Fibroblast of the aortic adventitia (primary cell): ENCODE results near the gene WDR83. TPM values are rescaled to one million over a fixed set of nuclear protein-coding genes. Genes with fewer than 3 reads are reported as not detected.

Experiments used
- DNase-seq: peaks from one replicate; pipeline ENCODE4 v3.0.0-alpha.2; 2010; ENCODE audit warnings: low read depth
- H3K4me3 ChIP-seq: 2 replicates; pipeline ENCODE4 v1.5.1; 2011; ENCODE audit warnings: low read depth, mild to moderate bottlenecking, control low read depth, low read length, moderate library complexity
- total RNA-seq: library from RNA; depleted of rRNA; stranded (reverse); fragments of >200 nt; gene quantifications from 2 replicates; pipeline ENCODE4 v1.2.3, GENCODE V29; 2012; ENCODE audit warnings: low replicate concordance
- TF ChIP-seq, protein P1 (sequence below): IDR thresholded peaks from 2 replicates; pipeline ENCODE4 v1.5.1; 2011; ENCODE audit warnings: mild to moderate bottlenecking, low read length, control low read depth, inconsistent platforms; ENCODE audit not compliant: insufficient read depth

The WDR83 gene
- total RNA-seq, 1 donor: 6.8 TPM

DNA sequence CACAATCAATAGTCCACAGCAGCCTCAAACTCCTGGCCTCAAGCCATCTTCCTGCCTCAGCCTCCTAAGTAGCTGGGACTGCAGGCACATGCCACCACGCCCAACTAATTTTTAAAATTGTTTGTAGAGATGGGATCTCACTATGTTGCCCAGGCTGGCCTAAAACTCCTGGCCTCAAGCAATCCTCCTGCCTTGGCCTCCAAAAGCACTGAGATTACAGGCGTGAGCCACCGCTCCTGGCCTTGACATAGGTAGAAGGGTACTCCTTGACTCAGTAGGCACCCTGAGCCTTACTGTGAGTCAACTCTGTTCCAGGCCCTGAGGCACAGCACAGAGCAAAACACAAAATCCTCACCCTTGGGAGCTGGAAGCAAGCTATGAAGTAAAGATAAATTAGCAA, 49.3 kb downstream of the WDR83 start:
- TF ChIP-seq, protein P1, sequence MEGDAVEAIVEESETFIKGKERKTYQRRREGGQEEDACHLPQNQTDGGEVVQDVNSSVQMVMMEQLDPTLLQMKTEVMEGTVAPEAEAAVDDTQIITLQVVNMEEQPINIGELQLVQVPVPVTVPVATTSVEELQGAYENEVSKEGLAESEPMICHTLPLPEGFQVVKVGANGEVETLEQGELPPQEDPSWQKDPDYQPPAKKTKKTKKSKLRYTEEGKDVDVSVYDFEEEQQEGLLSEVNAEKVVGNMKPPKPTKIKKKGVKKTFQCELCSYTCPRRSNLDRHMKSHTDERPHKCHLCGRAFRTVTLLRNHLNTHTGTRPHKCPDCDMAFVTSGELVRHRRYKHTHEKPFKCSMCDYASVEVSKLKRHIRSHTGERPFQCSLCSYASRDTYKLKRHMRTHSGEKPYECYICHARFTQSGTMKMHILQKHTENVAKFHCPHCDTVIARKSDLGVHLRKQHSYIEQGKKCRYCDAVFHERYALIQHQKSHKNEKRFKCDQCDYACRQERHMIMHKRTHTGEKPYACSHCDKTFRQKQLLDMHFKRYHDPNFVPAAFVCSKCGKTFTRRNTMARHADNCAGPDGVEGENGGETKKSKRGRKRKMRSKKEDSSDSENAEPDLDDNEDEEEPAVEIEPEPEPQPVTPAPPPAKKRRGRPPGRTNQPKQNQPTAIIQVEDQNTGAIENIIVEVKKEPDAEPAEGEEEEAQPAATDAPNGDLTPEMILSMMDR: no peak
- H3K4me3 ChIP-seq: no peak overlapping the region
- DNase-seq: no peak

DNA sequence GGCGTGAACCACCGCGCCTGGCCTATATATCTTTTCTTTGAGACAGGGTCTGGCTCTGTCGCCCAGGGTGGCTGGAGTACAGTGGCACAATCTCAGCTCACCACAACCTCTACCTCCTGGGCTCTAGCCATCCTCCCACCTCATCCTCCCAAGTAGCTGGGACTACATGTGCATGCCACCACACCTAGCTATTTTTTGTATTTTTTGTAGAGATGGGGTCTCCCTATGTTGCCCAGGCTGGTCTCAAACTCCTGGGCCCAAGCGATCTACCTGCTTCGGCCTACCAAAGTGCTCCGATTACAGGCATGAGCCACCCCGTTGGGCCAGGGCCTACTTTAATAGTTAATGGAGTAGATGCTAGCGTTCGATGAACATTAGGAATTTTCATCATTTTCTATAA, 53.7 kb downstream of the WDR83 start:
- TF ChIP-seq, protein P1: no peak
- DNase-seq: no peak
- H3K4me3 ChIP-seq: peak overlapping the region; percentile 84

DNA sequence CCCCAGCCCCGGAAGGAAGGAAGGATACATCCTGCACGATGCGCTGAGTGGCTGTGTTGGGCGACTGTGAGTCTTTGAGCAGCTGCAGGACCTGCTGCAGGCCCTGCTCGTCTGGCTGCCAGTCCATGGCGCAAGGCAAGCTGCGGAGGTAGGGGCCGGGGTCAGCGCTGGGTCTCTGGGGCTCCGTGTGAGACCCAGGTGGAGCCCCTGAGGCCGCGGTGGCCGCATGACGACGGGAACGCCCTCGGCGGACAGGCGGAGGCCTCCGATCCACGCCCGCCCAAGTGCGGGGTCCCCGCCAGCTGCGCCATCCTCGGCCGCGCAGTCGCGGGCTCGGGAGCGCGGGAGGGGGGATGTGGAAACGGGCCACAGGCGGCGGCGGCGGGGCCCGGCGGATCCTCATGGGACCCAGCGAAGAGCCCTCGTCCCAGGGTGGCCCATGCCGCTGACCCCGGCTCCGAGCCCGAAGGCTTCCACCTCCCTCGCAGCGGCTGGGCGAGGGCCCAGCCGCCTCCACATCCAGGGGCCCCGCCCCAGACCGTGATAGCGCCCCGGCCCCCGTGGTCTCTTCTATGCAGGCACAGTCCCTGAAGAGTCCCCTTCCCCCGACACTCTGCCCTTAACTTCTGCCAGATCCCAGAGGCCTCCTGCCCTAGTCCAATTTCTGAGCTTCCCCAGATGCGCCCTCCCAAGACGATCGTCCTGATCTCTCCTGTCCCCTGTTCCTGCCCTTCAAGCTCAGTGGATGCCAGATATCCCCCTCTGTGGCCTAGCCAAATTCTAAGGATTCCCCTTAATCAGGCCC, 54.4 kb downstream of the WDR83 start:
- H3K4me3 ChIP-seq: peak overlapping the region; percentile 84
- TF ChIP-seq, protein P1: no peak
- peak; percentile 17 for DNase-seq

DNA sequence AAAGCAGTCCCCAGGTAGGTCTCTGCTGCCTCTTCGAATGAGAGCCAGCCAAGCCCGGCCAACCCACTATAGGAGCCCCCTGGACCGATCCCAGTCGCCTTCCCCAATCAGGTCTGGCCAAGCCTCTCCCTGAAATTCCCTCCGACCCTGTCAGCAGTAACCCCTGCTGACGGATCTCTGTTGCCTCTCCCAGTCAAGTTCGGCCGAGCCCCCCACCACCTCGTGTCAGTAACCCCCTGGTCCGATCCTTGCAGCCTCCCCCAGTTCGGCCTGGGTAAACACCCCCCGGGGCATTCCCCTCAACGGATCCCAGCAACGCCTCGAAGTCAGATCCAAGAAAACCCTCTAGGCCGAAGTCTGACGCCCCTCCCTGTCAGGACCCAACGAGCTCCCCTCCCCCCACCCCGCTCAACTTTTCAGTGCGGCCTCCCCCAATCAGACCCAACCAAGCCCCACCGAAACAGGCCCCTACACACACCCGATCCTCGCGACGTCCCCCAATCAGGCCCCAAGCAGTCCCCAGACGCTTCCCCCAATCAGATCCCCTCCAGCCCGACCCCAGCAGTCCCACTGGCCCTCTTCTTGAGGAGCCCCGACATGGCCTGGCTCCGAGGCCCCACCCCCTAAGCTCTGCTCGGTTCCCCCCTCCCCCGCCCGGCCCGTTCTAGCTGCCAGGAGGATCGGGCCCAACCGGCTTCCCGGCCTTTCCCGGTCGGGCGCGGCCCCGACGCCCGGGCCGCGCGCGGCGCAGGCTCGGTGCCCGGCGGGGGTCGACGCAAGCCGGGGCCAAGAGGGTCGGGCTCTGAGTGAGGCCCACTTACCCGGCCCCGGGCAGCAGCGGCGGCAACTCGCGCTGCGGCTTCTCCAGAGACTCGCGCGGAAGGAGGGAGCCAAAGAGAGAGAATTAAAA, 55.3 kb downstream of the WDR83 start:
- DNase-seq: peak; percentile 66

DNA sequence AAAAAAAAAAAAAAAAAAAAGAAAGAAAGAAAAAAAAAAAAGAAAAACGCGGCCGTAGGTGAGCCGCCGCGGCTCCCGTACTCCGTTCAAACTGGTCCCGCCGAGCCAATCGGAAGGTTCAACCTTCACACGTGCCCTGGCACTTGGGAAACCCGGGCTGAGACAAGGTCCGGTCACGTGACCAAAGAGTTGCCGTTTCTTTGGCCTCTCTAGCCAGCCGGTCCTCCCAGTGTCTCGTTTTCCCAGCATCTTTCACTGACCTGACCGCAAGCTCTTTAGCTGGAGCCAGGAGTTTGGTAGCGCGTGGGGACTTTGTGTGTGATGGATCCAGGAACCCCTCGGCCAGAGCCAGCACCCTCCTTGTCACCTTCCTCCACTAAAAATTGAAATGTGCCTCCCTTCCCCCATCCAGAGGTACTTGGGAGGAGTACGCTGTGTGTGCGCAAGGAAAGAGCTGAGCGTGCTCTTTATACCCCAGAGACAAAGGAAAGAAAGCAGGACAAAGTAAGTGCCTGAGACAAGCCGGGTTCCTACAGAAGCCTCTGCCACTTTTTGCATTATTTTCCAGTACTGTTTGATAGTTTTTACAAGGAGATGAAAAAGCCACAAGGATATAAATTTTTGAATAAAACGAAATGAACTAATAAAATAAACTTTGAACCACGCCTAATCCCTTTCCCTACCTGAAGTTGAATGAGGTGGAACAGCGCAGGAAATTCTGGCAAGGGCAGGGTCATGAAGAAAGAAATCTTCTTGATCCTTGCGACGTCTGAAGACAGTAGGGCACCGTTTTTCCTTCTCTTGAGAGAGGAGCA, 56.2 kb downstream of the WDR83 start:
- H3K4me3 ChIP-seq: peak overlapping the region; percentile 84
- TF ChIP-seq, protein P1: no peak
- DNase-seq: peak; percentile 100

More for the DNA sequence above, 55.3 kb downstream of the WDR83 start:
- peak overlapping the region; percentile 84 for H3K4me3 ChIP-seq
- TF ChIP-seq, protein P1: no peak

DNA sequence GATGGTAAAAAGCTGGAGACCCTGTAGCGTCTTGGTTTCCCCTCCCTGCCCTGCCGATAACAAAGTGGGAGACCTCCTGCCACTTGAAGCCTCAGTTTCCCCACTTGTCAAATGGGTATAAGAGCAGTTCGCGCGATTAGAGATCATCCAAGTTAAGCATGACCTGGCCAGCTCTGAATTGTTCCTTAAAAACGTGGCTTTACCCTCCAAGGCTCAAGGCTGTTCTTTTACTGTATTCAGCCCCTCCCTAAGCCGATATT, 56.7 kb downstream of the WDR83 start:
- peak overlapping the region; percentile 84 for H3K4me3 ChIP-seq
- TF ChIP-seq, protein P1: no peak
- DNase-seq: no peak
